Lower lobe of right lung (tissue), 2 donors: ENCODE results near the gene DPP10. TPM values are rescaled to one million over a fixed set of nuclear protein-coding genes. Genes with fewer than 3 reads are reported as not detected.

Experiments
- ATAC-seq, 2 donors: fragments of 200-7000 bp; cut with Tn5 transposase; one replicate each; pipeline ENCODE4 v1.9.1; 2020 to 2022; ENCODE audit warnings: mild to moderate bottlenecking in 2 of 2, moderate library complexity in 2 of 2
- DNase-seq: peaks from one replicate; pipeline ENCODE4 v3.0.0-alpha.2; 2020
- H3K27ac ChIP-seq: fragments of 200-600 bp; one replicate; pipeline ENCODE4 v1.8.0; 2022
- H3K27me3 ChIP-seq: fragments of 200-600 bp; one replicate; pipeline ENCODE4 v1.8.0; 2022; ENCODE audit warnings: low read depth
- H3K36me3 ChIP-seq: fragments of 200-600 bp; one replicate; pipeline ENCODE4 v1.8.0; 2022; ENCODE audit warnings: mild to moderate bottlenecking
- H3K4me1 ChIP-seq: fragments of 200-600 bp; one replicate; pipeline ENCODE4 v1.8.0; 2022
- H3K4me3 ChIP-seq: fragments of 200-600 bp; one replicate; pipeline ENCODE4 v1.8.0; 2022; ENCODE audit warnings: mild to moderate bottlenecking
- H3K9me3 ChIP-seq: fragments of 200-600 bp; one replicate; pipeline ENCODE4 v1.8.0; 2022
- CTCF ChIP-seq: fragments of 200-600 bp; IDR thresholded peaks from one replicate; pipeline ENCODE4 v1.8.0; 2022; ENCODE audit warnings: antibody characterized with exemption, mild to moderate bottlenecking
- intact Hi-C: fragments of 100-400 bp; cut with DNase I; formaldehyde crosslinking; loops from one replicate; pipeline ENCODE4 v1.11.0; 2022
- total RNA-seq: library from RNA; stranded (reverse); fragmentation: NEBNext Ultra II Directional; extraction: Animal tissue kit (Norgen Biotek cat#: 25700); gene quantifications from one replicate; pipeline ENCODE4 v1.2.1, GENCODE V29; 2021
- donor health status: DM: no; HTN: yes; CAD: no; lungs with severe emphysema.

The DPP10 gene
- total RNA-seq, 1 donor from 2014 or later = 0.80 TPM

- ATAC-seq (no peak), DNase-seq (no peak)
- no peak for TF ChIP-seq CTCF
- no peak overlapping the region for H3K4me3 ChIP-seq
- no peaks in the 10 kb centered on the region for H3K36me3 ChIP-seq
- H3K4me1 ChIP-seq = no peaks in the 10 kb centered on the region
- H3K27ac ChIP-seq = no peak overlapping the region
- no peaks in the 10 kb centered on the region for H3K27me3 ChIP-seq
- H3K9me3 ChIP-seq = no peaks in the 10 kb centered on the region
- intact Hi-C loops = no loop called here
Observed at GRCh38 chr2:115297056-115297455, 854.6 kb downstream of the DPP10 start.

GRCh38 chr2:115299199-115299598 lies 856.8 kb downstream of the DPP10 start:
- Histone ChIP-seq H3K27me3 (no peaks in the 10 kb centered on the region), H3K9me3 (no peaks in the 10 kb centered on the region), H3K27ac (no peak overlapping the region), H3K36me3 (no peaks in the 10 kb centered on the region), H3K4me3 (no peak overlapping the region), H3K4me1 (no peaks in the 10 kb centered on the region)
- no peak for TF ChIP-seq CTCF
- DNase-seq (no peak), ATAC-seq (no peak)
- intact Hi-C loops = no loop called here

GRCh38 chr2:115305712-115306111 lies 863.3 kb downstream of the DPP10 start:
- ATAC-seq = no peak
- Histone ChIP-seq H3K4me1 (no peaks in the 10 kb centered on the region), H3K36me3 (no peaks in the 10 kb centered on the region), H3K27me3 (no peaks in the 10 kb centered on the region), H3K9me3 (no peaks in the 10 kb centered on the region), H3K4me3 (no peak overlapping the region), H3K27ac (no peak overlapping the region)
- DNase-seq = no peak
- no peak for TF ChIP-seq CTCF
- intact Hi-C loops = no loop called here

- DNase-seq = no peak
- no peak overlapping the region for H3K4me3 ChIP-seq
- no peak for ATAC-seq
- H3K4me1 ChIP-seq = no peaks in the 10 kb centered on the region
- H3K36me3 ChIP-seq = no peaks in the 10 kb centered on the region
- H3K27me3 ChIP-seq = no peaks in the 10 kb centered on the region
- TF ChIP-seq CTCF = no peak
- no peaks in the 10 kb centered on the region for H3K9me3 ChIP-seq
- intact Hi-C loops = no loop called here
- H3K27ac ChIP-seq = no peak overlapping the region
Observed at GRCh38 chr2:115314119-115314518, 871.7 kb downstream of the DPP10 start.

- DNase-seq (no peak), ATAC-seq (no peak)
- no peaks in the 10 kb centered on the region for H3K36me3 ChIP-seq
- no peaks in the 10 kb centered on the region for H3K9me3 ChIP-seq
- no peaks in the 10 kb centered on the region for H3K4me1 ChIP-seq
- H3K27ac ChIP-seq = no peak overlapping the region
- H3K4me3 ChIP-seq = no peak overlapping the region
- intact Hi-C loops = no loop called here
- TF ChIP-seq CTCF = no peak
- H3K27me3 ChIP-seq = no peaks in the 10 kb centered on the region
Observed at GRCh38 chr2:115327061-115327460, 884.6 kb downstream of the DPP10 start.

- intact Hi-C loops = no loop called here
- Histone ChIP-seq H3K36me3 (no peaks in the 10 kb centered on the region), H3K9me3 (peaks cover 9% of the 10 kb centered on the region), H3K27ac (no peak overlapping the region), H3K27me3 (no peaks in the 10 kb centered on the region), H3K4me1 (no peaks in the 10 kb centered on the region), H3K4me3 (no peak overlapping the region)
- ATAC-seq (no peak), DNase-seq (no peak)
- no peak for TF ChIP-seq CTCF
Observed at GRCh38 chr2:115359550-115359949, 917.1 kb downstream of the DPP10 start.
